ENCODE data around the gene NT5C2.

- TF ChIP-seq, protein P1, sequence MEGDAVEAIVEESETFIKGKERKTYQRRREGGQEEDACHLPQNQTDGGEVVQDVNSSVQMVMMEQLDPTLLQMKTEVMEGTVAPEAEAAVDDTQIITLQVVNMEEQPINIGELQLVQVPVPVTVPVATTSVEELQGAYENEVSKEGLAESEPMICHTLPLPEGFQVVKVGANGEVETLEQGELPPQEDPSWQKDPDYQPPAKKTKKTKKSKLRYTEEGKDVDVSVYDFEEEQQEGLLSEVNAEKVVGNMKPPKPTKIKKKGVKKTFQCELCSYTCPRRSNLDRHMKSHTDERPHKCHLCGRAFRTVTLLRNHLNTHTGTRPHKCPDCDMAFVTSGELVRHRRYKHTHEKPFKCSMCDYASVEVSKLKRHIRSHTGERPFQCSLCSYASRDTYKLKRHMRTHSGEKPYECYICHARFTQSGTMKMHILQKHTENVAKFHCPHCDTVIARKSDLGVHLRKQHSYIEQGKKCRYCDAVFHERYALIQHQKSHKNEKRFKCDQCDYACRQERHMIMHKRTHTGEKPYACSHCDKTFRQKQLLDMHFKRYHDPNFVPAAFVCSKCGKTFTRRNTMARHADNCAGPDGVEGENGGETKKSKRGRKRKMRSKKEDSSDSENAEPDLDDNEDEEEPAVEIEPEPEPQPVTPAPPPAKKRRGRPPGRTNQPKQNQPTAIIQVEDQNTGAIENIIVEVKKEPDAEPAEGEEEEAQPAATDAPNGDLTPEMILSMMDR (IDR thresholded peaks at IDR 0.05; ENCODE audit: low read depth, low read length): no peak
- no peak for TF ChIP-seq POLR2A (IDR thresholded peaks at IDR 0.05; ENCODE audit: extremely low read depth, insufficient read length)
- TF ChIP-seq, protein P2, sequence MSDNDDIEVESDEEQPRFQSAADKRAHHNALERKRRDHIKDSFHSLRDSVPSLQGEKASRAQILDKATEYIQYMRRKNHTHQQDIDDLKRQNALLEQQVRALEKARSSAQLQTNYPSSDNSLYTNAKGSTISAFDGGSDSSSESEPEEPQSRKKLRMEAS (IDR thresholded peaks at IDR 0.05; ENCODE audit: low read depth, low read length): no peak
- TF ChIP-seq MYC (IDR thresholded peaks at IDR 0.05; ENCODE audit: low read depth, low read length): no peak
These were observed 135.0 kb downstream of the NT5C2 start for GRCh38 chr10:103058034-103058433.

All from NB4 (cell line).